DMS114 treated with DMSO at 0.1 percent for 48 hours (cell line): Measurements from ENCODE around the gene CEP95.

ENCODE experiments used
- DNase-seq: peaks from one replicate; lab custom pipeline; 2025; ENCODE audit not compliant: unreplicated experiment; lab: John Stamatoyannopoulos, UW

The CEP95 gene

GRCh38 chr17:64515829-64516228 is 9.1 kb downstream of the CEP95 start:
- DNase-seq: no peak

GRCh38 chr17:64519601-64520000 is 12.8 kb downstream of the CEP95 start:
- DNase-seq: no peak

- DNase-seq: no peak
Measured at GRCh38 chr17:64520359-64520758, 13.6 kb downstream of the CEP95 start.

- DNase-seq: no peak
Measured at GRCh38 chr17:64527914-64528313, 21.1 kb downstream of the CEP95 start.

- DNase-seq: no peak
Measured at GRCh38 chr17:64529221-64529620, 22.4 kb downstream of the CEP95 start.

- no peak for DNase-seq
Measured at GRCh38 chr17:64531955-64532371, 25.2 kb downstream of the CEP95 start.

GRCh38 chr17:64532409-64532808 is 25.6 kb downstream of the CEP95 start:
- no peak for DNase-seq

GRCh38 chr17:64533784-64534183 is 27.0 kb downstream of the CEP95 start:
- no peak for DNase-seq

- DNase-seq: no peak
Measured at GRCh38 chr17:64534187-64534586, 27.4 kb downstream of the CEP95 start.

GRCh38 chr17:64535357-64535756 is 28.6 kb downstream of the CEP95 start:
- no peak for DNase-seq

- DNase-seq: no peak
Measured at GRCh38 chr17:64536913-64537312, 30.1 kb downstream of the CEP95 start.

- DNase-seq: no peak
Measured at GRCh38 chr17:64537488-64537887, 30.7 kb downstream of the CEP95 start.

GRCh38 chr17:64538508-64539130 is 31.8 kb downstream of the CEP95 start:
- DNase-seq: no peak

- no peak for DNase-seq
Measured at GRCh38 chr17:64540118-64540776, 33.5 kb downstream of the CEP95 start.

GRCh38 chr17:64544742-64545141 is 38.0 kb downstream of the CEP95 start:
- no peak for DNase-seq

- no peak for DNase-seq
Measured at GRCh38 chr17:64546716-64547115, 39.9 kb downstream of the CEP95 start.

GRCh38 chr17:64547319-64547718 is 40.5 kb downstream of the CEP95 start:
- DNase-seq: no peak

- no peak for DNase-seq
Measured at GRCh38 chr17:64551461-64551860, 44.7 kb downstream of the CEP95 start.

GRCh38 chr17:64554028-64554637 is 47.4 kb downstream of the CEP95 start:
- DNase-seq: no peak

- DNase-seq: no peak
Measured at GRCh38 chr17:64555281-64555680, 48.5 kb downstream of the CEP95 start.

- DNase-seq: no peak
Measured at GRCh38 chr17:64564098-64564497, 57.3 kb downstream of the CEP95 start.

- DNase-seq: no peak
Measured at GRCh38 chr17:64565563-64565962, 58.8 kb downstream of the CEP95 start.
